GM21381 (cell line): ENCODE measurements around the gene NFATC2.

Source experiments
- ATAC-seq: cut with Tn5 transposase; IDR thresholded peaks from one replicate; pipeline ENCODE4 v1.9.1; 2021; ENCODE audit warnings: mild to moderate bottlenecking, moderate library complexity; ENCODE audit not compliant: unreplicated experiment

NFATC2 gene

GRCh38 chr20:51456511-51457509 is 85.7 kb downstream of the NFATC2 start:
- no peak for ATAC-seq

- ATAC-seq, result no peak
Measured at GRCh38 chr20:51454250-51454865, 88.2 kb downstream of the NFATC2 start.

GRCh38 chr20:51452734-51453365 is 89.7 kb downstream of the NFATC2 start:
- no peak for ATAC-seq

- ATAC-seq, result no peak
Measured at GRCh38 chr20:51452091-51452613, 90.4 kb downstream of the NFATC2 start.

- ATAC-seq, result no peak
Measured at GRCh38 chr20:51451484-51451883, 91.0 kb downstream of the NFATC2 start.

- no peak for ATAC-seq
Measured at GRCh38 chr20:51450984-51451383, 91.5 kb downstream of the NFATC2 start.

GRCh38 chr20:51450221-51450712 is 92.3 kb downstream of the NFATC2 start:
- no peak for ATAC-seq

- ATAC-seq, result no peak
Measured at GRCh38 chr20:51449498-51450220, 92.9 kb downstream of the NFATC2 start.

- no peak for ATAC-seq
Measured at GRCh38 chr20:51447765-51448148, 94.8 kb downstream of the NFATC2 start.

- no peak for ATAC-seq
Measured at GRCh38 chr20:51447097-51447764, 95.3 kb downstream of the NFATC2 start.

- ATAC-seq, result no peak
Measured at GRCh38 chr20:51446656-51447055, 95.9 kb downstream of the NFATC2 start.

- ATAC-seq, result no peak
Measured at GRCh38 chr20:51446230-51446629, 96.3 kb downstream of the NFATC2 start.

- ATAC-seq, result no peak
Measured at GRCh38 chr20:51445591-51445990, 96.9 kb downstream of the NFATC2 start.

GRCh38 chr20:51444922-51445438 is 97.5 kb downstream of the NFATC2 start:
- no peak for ATAC-seq

GRCh38 chr20:51444467-51444866 is 98.1 kb downstream of the NFATC2 start:
- ATAC-seq, result no peak

GRCh38 chr20:51442602-51443001 is 99.9 kb downstream of the NFATC2 start:
- no peak for ATAC-seq

- ATAC-seq, result no peak
Measured at GRCh38 chr20:51440589-51440988, 101.9 kb downstream of the NFATC2 start.

- ATAC-seq, result no peak
Measured at GRCh38 chr20:51439160-51439689, 103.3 kb downstream of the NFATC2 start.

GRCh38 chr20:51438136-51438535 is 104.4 kb downstream of the NFATC2 start:
- ATAC-seq, result no peak
